Immature natural killer cell (primary cell): ENCODE data around the gene ATP6V0E1. TPM values are rescaled to one million over a fixed set of nuclear protein-coding genes. Genes with fewer than 3 reads are reported as not detected.

Source experiments
- DNase-seq, 3 donors: peaks; one replicate each; pipeline ENCODE4 v3.0.0; 2022; ENCODE audit warnings: mixed read lengths in 1 of 3
- H3K27ac Mint-ChIP-seq, 6 donors: one replicate each; pipeline ENCODE4 v1.8.0; 2020; ENCODE audit warnings: mixed read lengths in 6 of 6, mild to moderate bottlenecking in 5 of 6, inconsistent platforms in 4 of 6, moderate library complexity in 3 of 6
- H3K27me3 Mint-ChIP-seq, 3 donors: one replicate each; pipeline ENCODE4 v1.8.0; 2020 to 2021; ENCODE audit warnings: low read depth in 3 of 3, mild to moderate bottlenecking in 3 of 3, mixed read lengths in 3 of 3, moderate library complexity in 3 of 3, inconsistent platforms in 1 of 3
- H3K36me3 Mint-ChIP-seq, 3 donors: one replicate each; pipeline ENCODE4 v1.8.0; 2020; ENCODE audit warnings: mixed read lengths in 3 of 3, inconsistent platforms in 2 of 3, mild to moderate bottlenecking in 2 of 3
- H3K4me1 Mint-ChIP-seq, 2 donors: one replicate each; pipeline ENCODE4 v1.8.0; 2020; ENCODE audit warnings: inconsistent platforms in 2 of 2, mild to moderate bottlenecking in 2 of 2, mixed read lengths in 2 of 2, moderate library complexity in 1 of 2
- H3K4me3 Mint-ChIP-seq, 5 donors: one replicate each; pipeline ENCODE4 v1.8.0; 2020; ENCODE audit warnings: mild to moderate bottlenecking in 5 of 5, mixed read lengths in 5 of 5, inconsistent platforms in 3 of 5, moderate library complexity in 3 of 5
- H3K9me3 Mint-ChIP-seq, 6 donors: one replicate each; pipeline ENCODE4 v1.8.0; 2020; ENCODE audit warnings: mild to moderate bottlenecking in 6 of 6, mixed read lengths in 6 of 6, inconsistent platforms in 4 of 6, moderate library complexity in 3 of 6
- polyA plus RNA-seq, 3 donors: library from polyadenylated mRNA; unstranded; fragments of 300-500 nt; fragmentation: Illumina TruSeq; gene quantifications; one replicate each; pipeline ENCODE4 v1.2.3, GENCODE V29; 2021

Gene ATP6V0E1
- polyA plus RNA-seq, 3 donors from 2014 or later = 474 to 487 (median 485) TPM

DNA sequence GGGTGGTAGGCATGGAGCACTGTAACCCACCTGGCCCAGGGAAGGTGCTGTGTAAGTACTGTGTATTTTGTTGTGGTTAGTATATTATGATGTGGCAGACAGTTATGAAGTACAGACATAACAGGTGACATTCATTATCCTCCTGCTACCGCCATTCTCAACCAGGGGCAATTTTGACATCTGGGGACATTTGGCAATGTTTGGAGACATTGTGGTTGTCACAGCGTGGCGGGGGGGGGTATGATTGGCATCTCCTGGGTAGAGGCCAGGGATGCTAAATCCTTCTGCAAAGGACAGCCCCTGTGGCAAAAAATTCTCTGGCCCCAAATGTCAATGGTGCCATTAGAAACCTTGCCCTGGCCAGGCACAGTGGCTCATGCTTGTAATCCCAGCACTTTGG, 34.1 kb upstream of the ATP6V0E1 start:
- Mint-ChIP-seq H3K36me3 (peaks cover 4 to 38% (median 5%) of the 10 kb centered on the region in 3 donors), H3K27ac (no peak overlapping the region), H3K9me3 (no peaks in the 10 kb centered on the region), H3K4me1 (no peaks in the 10 kb centered on the region), H3K4me3 (no peak overlapping the region), H3K27me3 (peaks cover 0 to 4% (median 3%) of the 10 kb centered on the region in 3 donors)
- DNase-seq = no peak

GRCh38 chr5:172950176-172950965, 33.2 kb upstream of the ATP6V0E1 start:
- Mint-ChIP-seq H3K27ac (no peak overlapping the region), H3K36me3 (peaks cover 4 to 33% (median 5%) of the 10 kb centered on the region in 3 donors), H3K4me3 (no peak overlapping the region), H3K4me1 (no peaks in the 10 kb centered on the region), H3K9me3 (no peaks in the 10 kb centered on the region), H3K27me3 (peaks cover 0 to 4% (median 4%) of the 10 kb centered on the region in 3 donors)
- no peak for DNase-seq

DNA sequence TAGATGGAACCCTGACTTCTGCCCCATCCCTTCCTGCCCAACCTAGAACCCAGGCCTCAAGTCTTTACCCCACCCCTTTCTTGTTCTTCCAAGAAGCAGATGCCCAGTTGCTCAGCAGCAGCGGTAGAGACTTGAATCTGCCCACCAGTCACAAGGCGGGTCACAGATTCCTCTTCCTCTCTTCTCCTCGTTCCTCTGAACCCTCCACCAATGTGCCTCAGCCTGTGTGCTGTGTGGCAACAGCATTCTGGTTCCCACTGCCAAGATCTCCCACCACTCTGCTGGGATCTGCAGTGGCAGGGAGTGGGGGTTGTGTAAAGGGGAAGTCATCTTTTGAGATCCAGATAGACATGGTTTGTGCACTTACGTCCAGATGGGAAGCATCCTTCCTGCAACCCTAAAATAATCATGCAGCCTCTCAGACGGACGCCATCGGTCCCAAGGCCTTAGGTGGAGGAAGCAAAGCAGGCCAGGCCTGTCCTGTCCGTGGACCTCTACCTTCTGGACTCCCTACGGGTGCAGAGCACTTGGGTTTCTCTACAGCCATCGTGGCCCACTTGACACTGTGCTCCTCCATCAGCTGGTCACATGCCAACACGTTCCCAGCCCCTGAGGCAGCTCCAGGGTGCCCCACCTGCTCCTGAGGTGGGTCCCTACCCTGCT, 32.1 kb upstream of the ATP6V0E1 start:
- no peak overlapping the region for H3K27ac Mint-ChIP-seq
- no peak for DNase-seq
- H3K27me3 Mint-ChIP-seq = peaks cover 0 to 4% (median 4%) of the 10 kb centered on the region in 3 donors
- H3K36me3 Mint-ChIP-seq = peaks cover under 1 to 29% (median 5%) of the 10 kb centered on the region in 3 donors
- H3K4me3 Mint-ChIP-seq = no peak overlapping the region
- no peaks in the 10 kb centered on the region for H3K4me1 Mint-ChIP-seq
- H3K9me3 Mint-ChIP-seq = no peaks in the 10 kb centered on the region

DNA sequence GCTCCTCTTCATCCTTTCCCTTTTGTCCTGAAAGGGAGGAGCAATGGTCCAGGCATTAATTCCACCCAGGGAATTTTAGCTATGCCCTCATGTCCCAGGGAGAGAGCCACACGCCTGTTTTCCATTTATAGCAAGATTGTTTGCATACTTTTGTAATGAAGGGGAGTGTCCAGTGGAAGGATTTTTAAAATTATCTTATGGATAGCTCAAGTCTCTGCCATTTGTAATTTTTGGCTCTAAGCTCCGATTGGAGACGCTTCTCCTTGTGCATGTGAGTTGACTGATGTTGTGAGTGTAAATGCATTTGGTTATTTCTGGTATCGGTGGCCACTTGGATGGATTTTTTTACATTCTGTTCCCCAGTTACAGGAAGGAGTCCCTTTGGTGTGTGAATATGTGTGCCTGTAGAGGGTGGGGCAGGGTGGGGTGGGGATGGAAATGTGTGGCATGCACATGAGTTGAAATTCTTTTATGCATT, 31.5 kb upstream of the ATP6V0E1 start:
- Mint-ChIP-seq H3K36me3 (peaks cover 0 to 26% (median 5%) of the 10 kb centered on the region in 3 donors), H3K9me3 (no peaks in the 10 kb centered on the region), H3K4me3 (no peak overlapping the region), H3K4me1 (peaks cover 0 to under 1% of the 10 kb centered on the region in 2 donors), H3K27ac (peak overlapping the region in 1 of 6 donors; percentile 51), H3K27me3 (peaks cover 0 to 4% (median 4%) of the 10 kb centered on the region in 3 donors)
- no peak for DNase-seq

DNA sequence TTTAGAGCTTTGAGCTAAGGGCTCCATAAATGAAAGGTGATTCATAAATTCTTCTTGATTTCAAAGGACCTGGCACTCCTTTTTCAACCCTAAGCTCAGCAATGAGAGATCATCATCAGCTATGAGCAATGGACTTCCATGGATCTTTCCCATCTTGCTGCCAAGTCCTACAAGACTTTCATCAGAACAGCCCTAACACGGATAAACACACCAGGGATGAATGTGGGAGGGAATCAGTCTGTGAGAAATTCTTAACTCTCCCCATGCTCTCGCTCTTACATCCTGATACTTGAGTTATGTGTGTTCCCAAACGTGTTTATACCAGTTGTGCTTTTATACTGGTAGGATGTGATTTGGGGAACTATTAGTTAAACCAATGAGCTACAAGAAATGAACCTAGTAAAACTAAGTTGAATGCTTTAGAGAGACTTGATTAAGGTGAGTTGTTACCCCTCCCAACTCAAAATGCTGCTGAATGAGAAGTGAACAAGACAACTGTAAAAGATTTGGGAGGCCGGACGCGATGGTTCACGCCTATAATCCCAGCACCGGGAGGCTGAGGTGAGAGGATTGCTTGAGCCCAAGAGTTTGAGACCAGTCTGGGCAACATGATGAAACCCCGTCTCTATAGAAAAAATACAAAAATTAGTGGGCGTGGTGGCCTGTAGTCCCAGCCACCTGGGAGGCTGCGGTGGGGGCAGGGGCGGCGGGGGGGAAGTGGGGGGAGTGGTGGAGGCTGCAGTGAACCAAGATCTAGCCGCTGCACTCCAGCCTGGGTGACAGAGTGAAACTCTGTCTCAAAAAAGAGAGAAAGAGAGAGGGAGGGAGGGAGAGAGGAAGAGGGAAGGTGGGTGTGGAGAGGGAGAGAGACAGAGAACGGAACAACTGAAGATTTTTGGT, 29.5 kb upstream of the ATP6V0E1 start:
- no peaks in the 10 kb centered on the region for H3K9me3 Mint-ChIP-seq
- no peak for DNase-seq

DNA sequence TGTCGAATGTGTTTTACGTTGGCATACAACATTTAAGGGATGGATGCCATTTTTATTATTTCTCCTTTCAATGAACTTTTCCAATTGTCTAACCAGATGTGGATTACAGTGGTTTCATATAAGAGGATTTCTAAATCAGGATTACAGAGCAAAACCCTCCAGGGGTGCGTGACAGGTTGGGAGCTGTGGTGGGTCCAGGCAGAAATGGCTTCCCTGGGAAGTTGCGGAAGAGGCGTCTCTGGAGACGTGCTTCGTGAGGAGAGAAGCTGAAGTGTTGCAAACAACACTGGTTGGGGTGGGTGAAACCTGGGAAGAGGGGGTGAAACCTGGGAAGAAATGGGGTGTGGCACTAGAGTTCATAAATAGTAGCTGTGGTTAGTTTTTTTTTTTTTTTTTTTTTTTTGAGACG, 28.8 kb upstream of the ATP6V0E1 start:
- Mint-ChIP-seq H3K9me3 (no peaks in the 10 kb centered on the region), H3K27me3 (peaks cover 15 to 16% (median 15%) of the 10 kb centered on the region in 3 donors), H3K27ac (no peak overlapping the region), H3K4me1 (peaks cover 11 to 17% of the 10 kb centered on the region in 2 donors), H3K4me3 (no peak overlapping the region), H3K36me3 (peaks cover 0 to 17% (median 5%) of the 10 kb centered on the region in 3 donors)
- DNase-seq = no peak

More for the DNA sequence above, 29.5 kb upstream of the ATP6V0E1 start:
- Mint-ChIP-seq H3K36me3 (peaks cover 0 to 20% (median 5%) of the 10 kb centered on the region in 3 donors), H3K27me3 (peaks cover 8 to 11% (median 9%) of the 10 kb centered on the region in 3 donors), H3K4me3 (no peak overlapping the region), H3K4me1 (peaks cover 5 to 10% of the 10 kb centered on the region in 2 donors), H3K27ac (no peak overlapping the region)

DNA sequence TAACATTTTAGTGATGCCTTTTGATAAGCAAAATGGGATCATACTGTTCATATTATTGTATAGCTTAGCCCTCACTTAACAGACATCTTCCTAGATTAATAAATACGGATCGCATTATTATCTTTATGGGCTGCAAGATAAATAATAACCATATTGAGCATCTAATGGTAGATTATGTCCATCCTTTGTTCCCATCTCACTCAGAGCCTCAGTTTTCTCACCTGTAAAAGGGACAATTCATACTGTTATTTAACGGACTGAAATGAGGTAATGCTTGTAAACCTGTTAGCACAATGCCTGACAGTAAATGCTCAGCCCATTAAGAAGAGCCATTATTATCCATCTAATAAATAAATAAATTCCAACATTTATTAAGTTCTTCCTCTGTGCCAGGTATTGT, 27.3 kb upstream of the ATP6V0E1 start:
- Mint-ChIP-seq H3K9me3 (no peaks in the 10 kb centered on the region), H3K27me3 (peaks cover 15 to 18% (median 18%) of the 10 kb centered on the region in 3 donors), H3K36me3 (peaks cover 0 to 10% (median 4%) of the 10 kb centered on the region in 3 donors), H3K4me1 (peaks cover 19 to 27% of the 10 kb centered on the region in 2 donors), H3K4me3 (no peak overlapping the region), H3K27ac (no peak overlapping the region)
- DNase-seq = no peak

DNA sequence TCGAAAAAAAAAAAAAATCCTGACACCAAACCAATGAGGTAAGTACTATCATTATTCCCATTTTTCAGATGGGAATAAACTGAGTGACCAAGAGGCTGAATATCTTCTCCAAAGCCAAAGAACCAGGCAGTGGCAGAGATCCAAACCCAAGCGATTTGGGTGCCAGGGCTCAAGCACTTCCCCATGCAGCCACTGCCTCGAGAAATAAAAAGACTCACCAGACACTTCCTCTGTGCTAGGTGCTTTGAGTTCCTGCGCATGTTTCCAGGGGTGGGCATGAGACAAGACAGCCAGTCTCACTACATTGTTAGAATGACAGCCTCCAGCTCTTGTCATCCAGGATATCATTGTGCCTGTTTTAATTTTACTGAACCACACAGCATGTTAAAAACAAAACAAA, 26.6 kb upstream of the ATP6V0E1 start:
- Mint-ChIP-seq H3K27ac (peak overlapping the region in 2 of 6 donors; percentile 0 to 46), H3K27me3 (peaks cover 15 to 18% (median 18%) of the 10 kb centered on the region in 3 donors), H3K9me3 (no peaks in the 10 kb centered on the region), H3K4me1 (peaks cover 19 to 34% of the 10 kb centered on the region in 2 donors), H3K36me3 (peaks cover 0 to 3% (median 0%) of the 10 kb centered on the region in 3 donors), H3K4me3 (no peak overlapping the region)
- no peak for DNase-seq

DNA sequence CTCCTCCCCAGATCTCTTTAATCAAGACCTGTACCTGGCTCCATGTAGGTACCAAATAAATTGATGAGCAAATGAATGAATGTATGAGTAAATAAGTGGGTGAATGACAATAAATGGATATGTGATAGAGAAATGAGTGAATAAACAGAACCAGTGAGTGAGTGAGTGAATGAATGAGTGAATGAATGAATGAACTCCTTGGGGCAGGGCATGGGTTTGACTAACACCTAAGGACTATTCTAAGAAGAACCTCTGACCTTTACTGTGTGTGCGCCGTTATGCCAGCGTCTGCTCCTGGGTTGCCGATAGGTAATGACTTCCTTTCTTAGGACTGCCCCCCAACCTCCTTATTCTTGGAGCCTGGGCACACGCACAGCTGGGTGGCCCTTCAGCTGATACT, 26.1 kb upstream of the ATP6V0E1 start:
- peak overlapping the region; percentile 24 to 94 (median 54) for H3K4me3 Mint-ChIP-seq
- DNase-seq = no peak
- peak overlapping the region in 5 of 6 donors; percentile 0 to 56 (median 29) for H3K27ac Mint-ChIP-seq
- peaks cover 15 to 18% (median 18%) of the 10 kb centered on the region in 3 donors for H3K27me3 Mint-ChIP-seq
- peaks cover 19 to 36% of the 10 kb centered on the region in 2 donors for H3K4me1 Mint-ChIP-seq
- no peaks in the 10 kb centered on the region for H3K9me3 Mint-ChIP-seq
- no peaks in the 10 kb centered on the region for H3K36me3 Mint-ChIP-seq

DNA sequence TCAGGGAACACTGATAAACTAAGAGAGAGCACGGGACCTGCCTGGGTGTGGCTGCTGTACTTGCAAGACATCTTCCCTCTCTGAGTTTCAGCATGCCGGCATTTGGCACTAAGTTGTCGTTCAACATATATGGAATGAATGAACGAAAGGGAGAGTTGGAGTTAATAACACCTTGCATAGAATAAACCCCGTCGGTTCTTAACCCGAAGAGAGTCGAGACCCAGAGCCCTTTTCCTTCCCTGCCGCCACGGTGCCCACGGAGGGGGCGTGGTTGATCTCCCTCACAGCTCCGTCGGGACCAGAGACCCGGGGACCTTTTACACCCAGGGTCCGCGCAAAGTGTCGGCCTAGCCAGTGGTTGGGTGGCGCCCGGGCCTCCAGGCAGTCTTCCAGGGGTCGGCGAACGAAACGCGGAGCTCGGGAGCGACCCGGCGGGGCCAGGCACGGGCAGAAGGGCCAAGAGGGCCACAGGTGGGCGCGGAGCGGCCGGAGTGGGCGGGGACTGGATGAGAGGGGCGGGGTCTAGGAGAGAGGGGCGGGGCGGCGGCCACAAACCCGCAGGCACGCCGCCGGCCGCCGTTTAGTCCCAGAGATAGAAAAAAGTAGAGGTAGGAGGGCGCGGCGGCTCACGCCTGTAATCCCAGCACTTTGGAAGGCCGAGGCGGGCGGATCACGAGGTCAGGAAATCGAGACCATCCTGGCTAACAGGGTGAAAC, 25.1 kb upstream of the ATP6V0E1 start:
- peaks cover 0 to 3% (median 2%) of the 10 kb centered on the region in 3 donors for H3K36me3 Mint-ChIP-seq
- DNase-seq = peak; percentile 61 to 71 (median 71)
- no peaks in the 10 kb centered on the region for H3K9me3 Mint-ChIP-seq
- peak overlapping the region; percentile 94 to 98 (median 96) for H3K4me3 Mint-ChIP-seq
- peaks cover 19 to 36% of the 10 kb centered on the region in 2 donors for H3K4me1 Mint-ChIP-seq
- peak overlapping the region; percentile 90 to 97 (median 95) for H3K27ac Mint-ChIP-seq
- H3K27me3 Mint-ChIP-seq = peaks cover 15 to 18% (median 18%) of the 10 kb centered on the region in 3 donors

DNA sequence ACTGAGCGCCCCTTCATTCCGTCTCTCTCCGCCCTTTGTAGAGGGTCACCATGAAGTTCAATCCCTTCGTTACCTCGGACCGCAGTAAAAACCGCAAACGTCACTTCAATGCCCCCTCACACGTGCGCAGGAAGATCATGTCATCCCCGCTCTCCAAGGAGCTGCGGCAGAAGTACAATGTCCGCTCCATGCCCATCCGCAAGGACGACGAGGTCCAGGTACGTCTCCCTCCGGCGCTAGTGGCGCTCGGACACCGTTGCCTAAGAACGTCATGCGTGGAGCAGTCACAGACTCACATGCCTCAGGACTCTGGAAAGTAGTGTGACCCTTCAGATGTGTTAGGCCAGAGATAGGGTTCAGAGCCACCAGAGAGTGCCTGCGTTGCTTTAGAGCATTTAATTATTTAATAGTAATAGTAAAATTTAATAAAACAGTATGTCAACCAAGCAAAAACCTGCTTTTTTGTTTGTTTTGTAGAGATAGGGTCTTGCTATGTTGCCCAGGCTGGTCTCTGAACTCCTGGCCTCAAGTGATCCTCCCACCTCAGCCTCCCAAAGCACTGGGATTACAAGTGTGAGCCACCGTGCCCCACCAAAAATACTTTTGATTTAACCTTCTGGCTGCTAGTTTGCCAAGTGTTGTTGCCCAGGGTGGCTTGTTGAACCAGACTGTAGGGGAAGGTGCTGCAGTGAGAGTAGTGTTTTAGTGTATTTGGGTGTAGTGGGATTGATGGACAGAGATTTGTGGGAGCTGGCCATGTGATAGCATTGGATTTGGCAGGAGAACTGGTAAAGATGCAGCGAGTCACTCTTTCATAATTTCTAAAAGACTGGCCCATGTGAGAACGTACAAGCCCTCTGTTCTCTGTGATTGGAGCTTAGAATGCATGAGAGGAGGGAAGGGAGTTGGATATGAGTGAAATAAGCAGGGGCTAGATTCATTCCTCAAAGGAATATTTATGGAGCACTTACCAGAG, 23.5 kb upstream of the ATP6V0E1 start:
- peaks cover 15 to 18% (median 16%) of the 10 kb centered on the region in 3 donors for H3K27me3 Mint-ChIP-seq

GRCh38 chr5:172969921-172970320, 13.7 kb upstream of the ATP6V0E1 start:
- DNase-seq = no peak
- Mint-ChIP-seq H3K4me3 (no peak overlapping the region), H3K36me3 (peaks cover 10 to 15% (median 13%) of the 10 kb centered on the region in 3 donors), H3K4me1 (no peaks in the 10 kb centered on the region), H3K27me3 (peaks cover 0 to 10% (median 1%) of the 10 kb centered on the region in 3 donors), H3K27ac (no peak overlapping the region), H3K9me3 (no peaks in the 10 kb centered on the region)

More for the DNA sequence above, 23.5 kb upstream of the ATP6V0E1 start:
- H3K4me3 Mint-ChIP-seq = peak overlapping the region; percentile 94 to 98 (median 96)
- peak overlapping the region; percentile 90 to 97 (median 95) for H3K27ac Mint-ChIP-seq
- H3K36me3 Mint-ChIP-seq = peaks cover 4 to 8% (median 5%) of the 10 kb centered on the region in 3 donors
- peaks cover 19 to 36% of the 10 kb centered on the region in 2 donors for H3K4me1 Mint-ChIP-seq
- no peaks in the 10 kb centered on the region for H3K9me3 Mint-ChIP-seq
- DNase-seq = no peak
